GM21515 (cell line): ENCODE data around the gene MEX3A.
A peak's percentile ranks its signal among the peaks of the same experiment; 100 is the strongest.
"Not testable (repeated sequence)": the region's sequence is repeated elsewhere in the genome, so short reads cannot be mapped to it uniquely, and the experiment has no call there.

ENCODE experiments used
- ATAC-seq: cut with Tn5 transposase; IDR thresholded peaks from one replicate; pipeline ENCODE4 v1.9.1; 2021; ENCODE audit not compliant: unreplicated experiment

Gene MEX3A

DNA sequence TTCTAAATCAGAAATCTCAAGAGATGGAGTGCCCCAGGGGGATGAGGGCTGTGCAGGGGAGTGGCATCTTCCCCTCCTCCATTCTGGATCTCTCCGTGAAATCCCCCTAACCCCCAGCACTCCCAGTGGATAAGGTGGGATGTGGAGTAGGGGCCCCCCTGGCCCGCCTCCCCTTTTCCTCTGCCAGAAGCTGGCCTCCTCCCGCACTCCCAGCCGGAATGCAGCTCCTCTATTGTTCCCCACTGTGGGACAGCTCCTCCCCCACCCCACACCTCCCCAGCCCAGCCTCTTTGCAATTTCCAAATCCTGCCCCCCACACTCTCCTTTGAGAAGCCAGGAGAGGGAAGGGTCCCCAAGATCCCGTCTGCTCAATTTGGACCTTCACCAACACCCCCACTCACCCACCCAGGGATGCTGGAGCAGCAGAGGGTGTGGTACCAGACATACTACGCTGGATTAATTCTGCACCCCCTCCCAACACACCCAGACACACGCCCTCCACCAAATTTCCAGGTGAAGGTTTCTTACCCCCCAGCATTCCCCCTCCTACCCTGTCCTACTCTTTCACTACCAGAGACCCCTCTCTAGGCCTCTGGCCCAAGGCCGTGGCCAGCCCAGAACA lies 1.9 kb downstream of the MEX3A start:
- no peak for ATAC-seq

GRCh38 chr1:156079762-156080161 lies 2.5 kb downstream of the MEX3A start:
- no peak for ATAC-seq

DNA sequence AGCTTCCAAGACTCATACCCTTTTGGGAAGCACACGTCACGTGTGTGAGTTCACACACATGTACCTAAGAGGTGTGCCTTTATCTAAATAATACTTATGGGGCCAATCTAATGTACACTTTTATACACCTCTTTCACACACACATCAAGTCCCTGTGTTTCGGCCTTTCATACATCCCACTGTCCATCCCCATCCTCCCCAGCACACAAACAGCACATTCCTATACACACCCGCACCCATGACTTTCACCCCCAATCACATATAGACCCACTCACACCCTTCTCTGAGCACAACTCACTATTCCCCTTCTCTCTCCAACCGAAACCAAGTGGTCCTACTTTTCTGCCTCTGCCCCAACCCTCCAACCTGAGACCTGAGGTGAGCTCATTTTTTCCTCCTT lies 3.5 kb downstream of the MEX3A start:
- no peak for ATAC-seq

DNA sequence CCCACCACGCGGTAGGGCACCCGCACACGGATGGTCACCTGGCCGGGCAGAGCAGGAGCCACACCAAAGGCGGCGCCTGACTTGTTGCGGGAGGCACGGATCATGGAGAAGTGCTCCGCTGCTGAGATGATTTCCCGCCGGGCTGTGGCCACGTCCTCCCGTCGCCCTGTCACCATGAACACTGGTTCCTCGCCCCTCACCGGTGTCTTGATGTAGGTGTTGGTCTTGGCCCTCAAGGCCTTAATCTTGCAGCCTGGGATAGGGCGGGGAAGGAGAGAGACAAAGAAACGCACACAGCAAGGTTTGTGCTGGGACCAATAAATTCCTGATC lies 4.9 kb downstream of the MEX3A start:
- ATAC-seq = no peak

DNA sequence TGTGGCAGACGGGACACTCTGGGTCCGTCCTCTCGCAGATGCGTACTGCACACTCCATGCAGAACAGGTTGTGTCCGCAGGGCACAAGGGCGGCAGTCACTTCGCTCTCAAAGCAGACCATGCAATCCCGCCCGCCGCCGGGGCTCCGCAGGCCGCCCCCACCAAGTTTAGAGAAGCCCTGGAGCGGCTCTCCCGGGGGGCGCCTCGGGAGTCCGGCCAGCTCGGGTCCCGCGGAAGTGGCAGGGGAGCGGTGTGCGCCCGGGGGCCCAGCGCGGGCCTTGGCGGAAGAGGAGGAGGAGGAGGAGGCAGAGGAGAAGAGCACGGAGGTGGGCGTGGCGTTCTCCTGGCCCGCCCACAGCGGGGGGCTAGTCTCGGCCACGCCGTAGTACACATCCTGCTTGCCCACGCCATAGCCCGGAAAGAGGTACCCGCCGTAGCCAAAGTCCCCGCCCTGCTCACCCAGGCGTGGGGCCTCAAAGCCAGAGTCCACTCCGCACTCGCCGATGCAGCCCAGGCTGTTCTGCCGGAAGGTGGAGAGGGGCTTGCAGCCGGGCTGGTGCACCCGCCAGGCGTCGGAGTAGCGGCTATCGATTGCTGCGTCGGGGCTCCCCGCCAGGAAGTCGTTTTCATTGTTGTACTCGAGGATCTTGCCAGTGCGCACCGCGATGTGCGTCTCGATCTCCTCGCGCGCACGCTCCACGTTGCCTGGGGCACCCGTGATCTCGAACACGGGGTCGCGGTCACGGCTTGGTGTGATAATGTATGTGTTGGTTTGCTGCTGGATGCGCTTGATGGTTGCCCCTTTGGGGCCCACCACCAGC lies 5.4 kb downstream of the MEX3A start:
- ATAC-seq = peak; percentile 64

DNA sequence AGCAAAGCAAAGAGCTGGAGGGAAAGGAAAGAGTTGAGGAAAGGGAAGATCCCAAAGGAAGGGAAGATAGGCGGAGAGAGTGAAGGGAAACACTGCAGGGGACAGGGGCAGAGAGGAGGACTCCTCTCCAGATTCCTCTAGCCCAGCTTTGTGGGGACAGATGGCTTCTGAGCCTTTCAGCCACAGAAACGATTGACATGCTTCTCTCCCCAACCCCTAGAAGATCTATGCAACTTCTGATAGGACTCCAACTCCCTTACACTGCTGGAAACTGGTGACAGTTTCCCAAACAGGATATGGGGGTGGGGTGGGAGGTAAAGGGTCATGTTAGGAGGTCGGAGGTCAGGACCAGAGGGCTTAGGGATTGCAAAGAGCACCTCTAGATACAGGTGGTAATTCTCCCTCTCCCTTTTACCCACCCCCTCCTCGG lies 6.5 kb downstream of the MEX3A start:
- no peak for ATAC-seq

GRCh38 chr1:156075162-156075561 lies 7.1 kb downstream of the MEX3A start:
- ATAC-seq = no peak

DNA sequence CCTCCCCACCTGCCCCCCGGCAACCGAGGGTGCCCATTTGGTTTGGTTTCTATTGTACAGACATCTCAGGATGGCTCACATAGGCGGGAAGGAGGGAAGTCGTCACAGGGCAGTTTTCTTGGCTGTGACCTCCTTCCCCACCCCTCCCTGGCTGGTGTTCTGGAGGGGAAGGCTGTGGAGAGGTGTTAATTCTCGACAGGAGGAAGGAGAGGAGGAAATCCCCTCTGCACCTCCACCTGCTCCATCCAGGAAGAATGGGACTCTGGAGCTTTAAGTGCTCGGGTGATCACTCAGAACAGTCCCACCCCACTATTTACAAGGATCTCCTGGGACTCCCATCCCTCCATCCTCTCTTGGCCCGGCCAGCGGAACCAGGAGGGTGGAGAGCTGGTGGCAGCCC lies 7.6 kb downstream of the MEX3A start:
- ATAC-seq = no peak

DNA sequence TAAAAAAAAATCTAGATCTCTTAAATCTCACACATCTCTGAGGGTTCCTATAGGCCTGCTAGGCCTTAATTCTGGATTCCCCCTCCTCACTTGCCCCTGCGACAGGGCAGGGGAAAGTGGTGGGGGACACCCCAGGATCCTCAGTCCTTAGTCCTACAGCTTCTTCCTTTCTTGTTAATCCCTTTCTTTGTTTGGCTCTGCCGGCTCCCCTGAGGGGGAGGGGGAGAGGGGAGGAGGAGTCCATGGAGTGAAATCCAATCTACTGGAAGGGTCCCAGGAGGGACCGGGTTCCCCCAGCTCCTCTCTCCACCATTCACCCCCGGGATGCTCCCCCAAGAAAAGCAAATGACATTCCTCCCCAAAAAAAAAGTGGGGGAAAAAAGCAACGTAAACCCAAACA lies 8.5 kb downstream of the MEX3A start:
- no peak for ATAC-seq

- ATAC-seq = no peak
Measured at GRCh38 chr1:156073110-156073687, 9.1 kb downstream of the MEX3A start.

GRCh38 chr1:156072251-156072650 lies 10.0 kb downstream of the MEX3A start:
- ATAC-seq = no peak

DNA sequence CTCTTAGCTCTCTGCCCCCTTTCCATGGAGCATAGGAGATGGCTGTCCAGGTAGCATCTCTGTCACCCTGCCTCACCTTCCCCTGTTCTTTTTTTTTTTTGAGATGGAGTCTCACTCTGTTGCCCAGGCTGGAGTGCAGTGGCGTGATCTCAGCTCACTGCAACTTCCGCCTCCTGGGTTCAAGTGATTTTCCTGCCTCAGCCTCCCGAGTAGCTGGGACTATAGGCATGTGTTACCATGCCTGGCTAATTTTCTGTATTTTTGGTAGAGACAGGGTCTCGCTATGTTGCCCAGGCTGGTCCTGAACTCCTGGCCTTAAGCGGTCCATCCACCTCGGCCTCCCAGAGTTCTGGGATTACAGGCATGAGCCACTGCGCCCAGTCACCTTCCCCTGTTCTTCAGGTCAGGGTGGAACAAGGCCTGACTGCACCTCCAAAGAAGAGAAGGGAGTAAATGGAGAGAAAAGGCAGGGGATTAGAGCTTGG lies 10.9 kb downstream of the MEX3A start:
- ATAC-seq = not testable (repeated sequence)

GRCh38 chr1:156070548-156070947 lies 11.7 kb downstream of the MEX3A start:
- no peak for ATAC-seq

DNA sequence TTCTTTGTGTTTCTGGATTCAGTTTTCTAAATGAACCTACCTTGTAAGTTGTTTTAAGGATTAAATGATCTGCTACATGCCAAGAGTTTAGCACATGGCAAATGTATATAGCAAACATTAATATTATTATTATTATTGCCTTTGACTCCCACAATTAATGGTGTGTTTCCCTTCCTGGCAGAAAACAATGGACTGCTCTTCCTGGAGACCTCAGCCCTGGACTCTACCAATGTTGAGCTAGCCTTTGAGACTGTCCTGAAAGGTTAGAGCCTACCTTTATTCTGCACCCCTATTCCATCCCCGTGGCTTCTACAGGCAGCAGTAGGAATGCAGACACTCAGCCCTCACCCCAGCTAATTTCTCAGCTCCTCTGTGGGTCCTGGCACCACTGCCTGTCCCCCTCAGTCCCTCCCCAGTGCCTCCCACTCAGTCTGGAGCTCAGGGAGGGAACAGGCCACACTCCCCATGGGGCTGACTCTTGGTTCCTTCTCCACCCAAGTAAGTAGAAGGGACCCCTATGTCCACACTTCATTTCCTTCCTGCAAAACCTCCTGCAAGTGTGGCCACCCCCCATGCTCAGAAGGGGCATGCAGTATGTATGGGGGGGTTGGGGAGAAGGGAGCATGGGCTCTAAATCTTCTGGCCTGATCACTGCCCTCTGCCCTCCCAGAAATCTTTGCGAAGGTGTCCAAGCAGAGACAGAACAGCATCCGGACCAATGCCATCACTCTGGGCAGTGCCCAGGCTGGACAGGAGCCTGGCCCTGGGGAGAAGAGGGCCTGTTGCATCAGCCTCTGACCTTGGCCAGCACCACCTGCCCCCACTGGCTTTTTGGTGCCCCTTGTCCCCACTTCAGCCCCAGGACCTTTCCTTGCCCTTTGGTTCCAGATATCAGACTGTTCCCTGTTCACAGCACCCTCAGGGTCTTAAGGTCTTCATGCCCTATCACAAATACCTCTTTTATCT lies 12.5 kb downstream of the MEX3A start:
- ATAC-seq = no peak

GRCh38 chr1:156067262-156067661 lies 15.0 kb downstream of the MEX3A start:
- no peak for ATAC-seq

DNA sequence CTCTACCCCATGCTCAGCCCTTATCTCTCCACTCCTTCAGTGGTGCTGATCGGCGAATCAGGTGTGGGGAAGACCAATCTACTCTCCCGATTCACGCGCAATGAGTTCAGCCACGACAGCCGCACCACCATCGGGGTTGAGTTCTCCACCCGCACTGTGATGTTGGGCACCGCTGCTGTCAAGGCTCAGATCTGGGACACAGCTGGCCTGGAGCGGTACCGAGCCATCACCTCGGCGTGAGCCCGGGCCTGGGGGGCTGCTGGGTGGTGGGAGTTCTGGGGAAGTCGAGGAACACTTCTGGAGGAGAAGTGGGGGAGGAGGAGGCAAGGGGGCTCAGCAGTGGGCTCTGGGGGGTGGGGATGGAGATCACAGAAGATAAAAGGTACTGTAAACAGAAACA lies 16.4 kb downstream of the MEX3A start:
- ATAC-seq = no peak

DNA sequence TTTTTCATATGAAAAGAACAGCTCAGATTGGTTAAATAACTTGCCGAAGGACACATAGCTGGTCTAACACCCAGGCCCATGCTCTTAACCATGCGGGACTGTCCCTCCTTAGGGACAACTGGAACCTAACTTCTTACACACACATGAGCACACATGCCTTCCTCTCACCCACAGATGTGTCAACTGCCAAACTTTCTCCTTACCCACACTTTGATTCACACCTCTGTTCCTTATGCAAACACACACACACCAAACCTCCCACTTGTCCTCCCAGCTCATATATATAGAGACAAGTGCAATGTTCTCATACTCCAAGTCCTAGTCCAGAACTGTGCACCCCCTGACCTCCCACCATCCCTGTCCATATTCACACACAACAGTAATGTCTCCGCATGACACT lies 17.1 kb downstream of the MEX3A start:
- no peak for ATAC-seq

- no peak for ATAC-seq
Measured at GRCh38 chr1:156064615-156065014, 17.6 kb downstream of the MEX3A start.

- no peak for ATAC-seq
Measured at GRCh38 chr1:156063997-156064285, 18.3 kb downstream of the MEX3A start.

DNA sequence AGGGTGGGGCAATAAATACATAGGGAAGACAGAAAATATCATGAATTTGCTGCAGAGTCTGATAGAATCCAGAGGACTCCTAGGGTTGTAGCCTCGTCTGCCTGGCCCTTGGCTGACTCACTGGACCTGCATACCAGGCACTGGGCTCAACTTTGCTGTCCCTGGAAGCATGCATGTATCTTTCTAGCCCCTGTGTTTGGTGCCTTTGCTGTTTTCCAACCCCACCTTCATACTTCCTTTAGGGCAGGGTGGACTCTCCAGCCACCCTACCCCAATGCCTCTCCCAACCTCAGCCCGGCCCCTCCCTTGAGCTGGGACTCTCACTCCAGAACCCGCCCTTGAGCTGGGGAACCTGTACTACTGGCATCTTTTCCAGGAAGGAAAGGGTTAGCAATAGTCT lies 20.1 kb downstream of the MEX3A start:
- ATAC-seq = no peak

- ATAC-seq = no peak
Measured at GRCh38 chr1:156060937-156061636, 21.2 kb downstream of the MEX3A start, which contains the start of gene RAB25. RAB25 (plus strand) TSS chr1:156061160; CDS start chr1:156061401, 241 bp downstream.
